Measurements from ENCODE around the gene STEEP1.

The STEEP1 gene

DNA sequence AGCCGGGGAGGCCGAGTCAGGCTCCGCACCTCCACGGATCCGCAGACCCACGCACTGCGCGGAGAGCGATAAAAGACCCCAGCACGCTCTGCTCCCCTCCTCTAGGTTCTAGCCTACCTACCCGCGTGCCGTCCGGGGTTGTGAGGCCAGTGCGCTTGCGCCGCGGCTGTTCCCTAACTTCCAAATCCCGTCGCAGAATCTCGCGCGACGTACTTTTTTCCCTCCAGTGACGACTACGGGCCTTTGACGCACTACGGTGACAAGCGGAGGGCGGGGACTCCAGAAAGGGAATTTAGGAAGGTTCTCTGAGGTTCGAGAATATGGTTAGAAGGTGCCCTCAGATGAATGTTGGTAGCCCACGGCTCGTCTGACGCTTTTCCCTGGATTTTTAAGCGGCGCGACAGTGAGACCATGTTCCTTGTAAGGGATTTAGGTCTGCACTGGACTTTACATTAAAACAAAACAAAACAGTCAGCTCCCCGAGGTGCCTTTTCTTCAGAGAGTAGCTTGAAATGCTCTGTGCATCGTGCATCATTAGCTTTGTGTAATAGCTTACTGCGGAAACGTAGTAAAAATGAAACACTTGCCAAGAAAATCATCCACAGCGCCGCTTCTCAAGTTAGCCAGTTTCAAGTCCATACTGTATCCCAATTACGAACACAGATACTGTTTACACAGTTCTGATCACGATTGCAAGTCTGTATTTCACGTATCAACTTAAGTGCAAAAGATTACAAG is 41.2 kb upstream of the STEEP1 start, which contains the start of gene NKRF:
Gene NKRF (minus strand): TSS at position 145 of the 738 bp plus-strand sequence.
- peak; percentile 77 for ATAC-seq (ENCODE audit: insufficient read depth, low read depth)
- H3K27me3 ChIP-seq (ENCODE audit: insufficient read depth, low read length, poor library complexity), result no peaks in the 10 kb centered on the region

DNA sequence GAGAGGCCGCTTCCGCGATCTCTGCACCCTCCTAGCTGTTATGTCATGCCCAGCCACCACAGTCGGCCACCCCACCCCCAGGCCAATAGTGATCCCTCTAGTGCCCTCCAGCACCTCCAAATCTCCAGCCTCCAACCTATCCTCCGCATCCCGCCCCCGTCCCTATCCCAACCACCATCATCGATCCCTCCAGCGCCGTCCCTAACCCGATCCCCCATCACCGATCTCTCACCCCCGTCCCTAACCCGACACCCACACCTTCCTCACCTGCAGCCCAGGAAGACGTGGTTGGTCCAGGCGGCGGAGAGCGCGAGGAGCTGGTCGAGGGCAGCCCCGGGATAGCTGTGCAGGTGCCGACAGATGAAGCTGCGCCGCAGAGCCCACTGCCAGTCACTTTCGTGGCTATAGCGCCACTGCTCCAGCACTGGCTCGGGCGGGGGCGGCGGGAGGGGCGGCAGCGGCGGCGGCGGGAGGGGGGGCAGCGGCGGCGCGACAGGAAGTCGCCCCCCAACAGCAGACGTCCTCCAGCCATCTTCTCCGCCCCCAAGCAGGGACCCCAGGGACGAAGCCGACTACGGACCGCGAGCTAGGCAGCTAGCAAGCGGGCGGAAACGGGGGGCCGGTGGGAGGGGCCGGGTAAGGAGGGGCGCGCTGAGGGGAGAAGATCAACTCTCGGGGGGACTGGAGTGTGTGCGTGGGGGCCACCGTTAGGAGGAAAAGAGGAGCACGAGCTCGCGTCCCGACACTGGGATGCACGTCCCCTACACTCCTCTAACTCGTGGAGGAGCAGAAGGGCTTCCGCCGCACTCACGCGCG is 40.5 kb upstream of the STEEP1 start:
- peak overlapping the region; percentile 94 for H3K27ac ChIP-seq (ENCODE audit: low read length)
- peaks cover 14% of the 10 kb centered on the region; the same call in 1 of the 2 replicates for H3K36me3 ChIP-seq (ENCODE audit: insufficient read depth, low read length)
- peaks cover 54% of the 10 kb centered on the region for H3K79me2 ChIP-seq (ENCODE audit: insufficient read depth, low read length)
- H3K4me3 ChIP-seq (ENCODE audit: low read depth in 1 of 2, low read length in 2 of 2), result peak overlapping the region; percentile 53 to 84; a peak in 3 of 4 replicates
- TF ChIP-seq, protein P1, sequence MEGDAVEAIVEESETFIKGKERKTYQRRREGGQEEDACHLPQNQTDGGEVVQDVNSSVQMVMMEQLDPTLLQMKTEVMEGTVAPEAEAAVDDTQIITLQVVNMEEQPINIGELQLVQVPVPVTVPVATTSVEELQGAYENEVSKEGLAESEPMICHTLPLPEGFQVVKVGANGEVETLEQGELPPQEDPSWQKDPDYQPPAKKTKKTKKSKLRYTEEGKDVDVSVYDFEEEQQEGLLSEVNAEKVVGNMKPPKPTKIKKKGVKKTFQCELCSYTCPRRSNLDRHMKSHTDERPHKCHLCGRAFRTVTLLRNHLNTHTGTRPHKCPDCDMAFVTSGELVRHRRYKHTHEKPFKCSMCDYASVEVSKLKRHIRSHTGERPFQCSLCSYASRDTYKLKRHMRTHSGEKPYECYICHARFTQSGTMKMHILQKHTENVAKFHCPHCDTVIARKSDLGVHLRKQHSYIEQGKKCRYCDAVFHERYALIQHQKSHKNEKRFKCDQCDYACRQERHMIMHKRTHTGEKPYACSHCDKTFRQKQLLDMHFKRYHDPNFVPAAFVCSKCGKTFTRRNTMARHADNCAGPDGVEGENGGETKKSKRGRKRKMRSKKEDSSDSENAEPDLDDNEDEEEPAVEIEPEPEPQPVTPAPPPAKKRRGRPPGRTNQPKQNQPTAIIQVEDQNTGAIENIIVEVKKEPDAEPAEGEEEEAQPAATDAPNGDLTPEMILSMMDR (IDR thresholded peaks at IDR 0.05; ENCODE audit: borderline replicate concordance, extremely low read depth, low read length, poor library complexity, severe bottlenecking), result no peak
- TF ChIP-seq EZH2 (IDR thresholded peaks at IDR 0.05; ENCODE audit: borderline replicate concordance, low read depth, low read length, severe bottlenecking), result no peak
- H4K20me1 ChIP-seq (ENCODE audit: insufficient read depth, low read length), result peaks cover 26% of the 10 kb centered on the region; the same call in 1 of the 2 replicates
- no peaks in the 10 kb centered on the region for H3K9me3 ChIP-seq (ENCODE audit: insufficient read depth, low read length, severe bottlenecking)
- H3K9ac ChIP-seq (ENCODE audit: low read depth, low read length), result peak overlapping the region; percentile 86
- H2AFZ ChIP-seq (ENCODE audit: low read depth, low read length), result peak overlapping the region; percentile 85
- H3K4me2 ChIP-seq (ENCODE audit: insufficient read depth, low read length), result peak overlapping the region; percentile 88
- peak; percentile 70 for DNase-seq
- ATAC-seq (ENCODE audit: insufficient read depth, low read depth), result peak; percentile 73
- H3K27me3 ChIP-seq (ENCODE audit: insufficient read depth, low read length, poor library complexity), result no peaks in the 10 kb centered on the region
- H3K4me1 ChIP-seq (ENCODE audit: insufficient read depth, low read length), result peaks cover 37% of the 10 kb centered on the region

More for the DNA sequence above, 41.2 kb upstream of the STEEP1 start, which contains the start of gene NKRF:
- TF ChIP-seq EZH2 (IDR thresholded peaks at IDR 0.05; ENCODE audit: borderline replicate concordance, low read depth, low read length, severe bottlenecking), result no peak
- TF ChIP-seq, protein P1 (IDR thresholded peaks at IDR 0.05; ENCODE audit: borderline replicate concordance, extremely low read depth, low read length, poor library complexity, severe bottlenecking), result no peak
- peaks cover 26% of the 10 kb centered on the region; the same call in 1 of the 2 replicates for H4K20me1 ChIP-seq (ENCODE audit: insufficient read depth, low read length)
- DNase-seq, result peak; percentile 92
- peak within 1 kb of the TSS; percentile 85 for H2AFZ ChIP-seq (ENCODE audit: low read depth, low read length)
- H3K79me2 ChIP-seq (ENCODE audit: insufficient read depth, low read length), result peaks cover 48% of the 10 kb centered on the region
- H3K4me1 ChIP-seq (ENCODE audit: insufficient read depth, low read length), result peaks cover 37% of the 10 kb centered on the region
- peak within 1 kb of the TSS; percentile 86 for H3K9ac ChIP-seq (ENCODE audit: low read depth, low read length)
- H3K9me3 ChIP-seq (ENCODE audit: insufficient read depth, low read length, severe bottlenecking), result no peaks in the 10 kb centered on the region
- H3K36me3 ChIP-seq (ENCODE audit: insufficient read depth, low read length), result peaks cover 12% of the 10 kb centered on the region; the same call in 1 of the 2 replicates
- peak within 1 kb of the TSS; percentile 88 for H3K4me2 ChIP-seq (ENCODE audit: insufficient read depth, low read length)
- peak within 1 kb of the TSS; percentile 53 to 84; a peak in 3 of 4 replicates for H3K4me3 ChIP-seq (ENCODE audit: low read depth in 1 of 2, low read length in 2 of 2)
- H3K27ac ChIP-seq (ENCODE audit: low read length), result peak within 1 kb of the TSS; percentile 94

- Histone ChIP-seq H3K79me2 (ENCODE audit: insufficient read depth, low read length) (peaks cover 61% of the 10 kb centered on the region), H3K4me1 (ENCODE audit: insufficient read depth, low read length) (peaks cover 36% of the 10 kb centered on the region), H3K4me3 (ENCODE audit: low read depth in 1 of 2, low read length in 2 of 2) (peak overlapping the region; percentile 53 to 84; a peak in 3 of 4 replicates), H3K9me3 (ENCODE audit: insufficient read depth, low read length, severe bottlenecking) (no peaks in the 10 kb centered on the region), H3K27ac (ENCODE audit: low read length) (peak overlapping the region; percentile 68; the same call in 1 of the 2 replicates), H3K4me2 (ENCODE audit: insufficient read depth, low read length) (peak overlapping the region; percentile 88), H2AFZ (ENCODE audit: low read depth, low read length) (peak overlapping the region; percentile 53; the same call in 1 of the 2 replicates), H3K27me3 (ENCODE audit: insufficient read depth, low read length, poor library complexity) (no peaks in the 10 kb centered on the region), H3K9ac (ENCODE audit: low read depth, low read length) (peak overlapping the region; percentile 86), H3K36me3 (ENCODE audit: insufficient read depth, low read length) (peaks cover 14% of the 10 kb centered on the region; the same call in 1 of the 2 replicates), H4K20me1 (ENCODE audit: insufficient read depth, low read length) (peaks cover 26% of the 10 kb centered on the region; the same call in 1 of the 2 replicates)
- DNase-seq (no peak), ATAC-seq (ENCODE audit: insufficient read depth, low read depth) (no peak)
- TF ChIP-seq EZH2 (IDR thresholded peaks at IDR 0.05; ENCODE audit: borderline replicate concordance, low read depth, low read length, severe bottlenecking), result no peak
- TF ChIP-seq, protein P1 (IDR thresholded peaks at IDR 0.05; ENCODE audit: borderline replicate concordance, extremely low read depth, low read length, poor library complexity, severe bottlenecking), result no peak
These were observed 39.7 kb upstream of the STEEP1 start for GRCh38 chrX:119604766-119605463.
